ENCODE results near the gene ACAD9.
A peak's percentile ranks its signal among the peaks of the same experiment; 100 is the strongest.
"Not testable (repeated sequence)": the region's sequence is repeated elsewhere in the genome, so short reads cannot be mapped to it uniquely, and the experiment has no call there.

ACAD9 gene

DNA sequence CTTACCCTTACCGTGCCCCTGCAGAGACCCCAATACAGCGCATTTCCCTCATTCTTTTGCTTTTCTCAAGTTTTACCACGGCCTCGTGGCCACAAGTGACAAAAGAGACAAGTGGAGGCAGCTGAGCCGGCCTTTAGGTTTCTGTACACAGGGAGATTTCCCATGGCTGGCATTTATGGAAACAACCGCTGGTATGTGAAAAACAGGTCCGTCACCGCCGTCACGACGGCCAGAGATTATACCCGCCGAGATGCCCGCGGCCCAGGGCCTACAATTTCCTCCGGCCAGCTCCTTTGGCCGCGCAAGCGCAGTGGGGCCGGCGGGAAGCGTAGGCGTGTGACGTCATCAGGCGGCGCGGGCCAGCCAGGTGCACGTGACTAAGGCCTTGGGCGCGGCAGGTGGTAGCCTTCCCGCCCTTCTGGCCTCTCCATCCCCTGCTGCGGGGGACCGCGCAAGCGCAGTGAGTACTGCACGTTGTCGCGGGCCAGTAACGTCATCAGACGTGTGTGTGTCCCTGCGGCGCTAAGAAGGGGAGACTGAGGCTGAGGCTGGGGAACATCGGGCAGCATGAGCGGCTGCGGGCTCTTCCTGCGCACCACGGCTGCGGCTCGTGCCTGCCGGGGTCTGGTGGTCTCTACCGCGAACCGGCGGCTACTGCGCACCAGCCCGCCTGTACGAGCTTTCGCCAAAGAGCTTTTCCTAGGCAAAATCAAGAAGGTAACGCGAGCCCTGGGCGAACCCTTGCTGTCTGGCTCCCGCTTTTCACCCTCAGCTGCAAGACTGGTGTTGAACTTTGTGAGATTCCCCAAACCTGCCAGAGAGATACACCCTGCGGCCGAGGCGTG lies at the start of gene ACAD9:
ACAD9 (plus strand) TSS at position 496 of the 845 bp plus-strand sequence; CDS start at position 568, 72 bp downstream.
- FAIRE-seq, result peak; percentile 92

- not testable (repeated sequence) for FAIRE-seq
Measured at GRCh38 chr3:128829925-128830625, 49.3 kb upstream of the ACAD9 start.

DNA sequence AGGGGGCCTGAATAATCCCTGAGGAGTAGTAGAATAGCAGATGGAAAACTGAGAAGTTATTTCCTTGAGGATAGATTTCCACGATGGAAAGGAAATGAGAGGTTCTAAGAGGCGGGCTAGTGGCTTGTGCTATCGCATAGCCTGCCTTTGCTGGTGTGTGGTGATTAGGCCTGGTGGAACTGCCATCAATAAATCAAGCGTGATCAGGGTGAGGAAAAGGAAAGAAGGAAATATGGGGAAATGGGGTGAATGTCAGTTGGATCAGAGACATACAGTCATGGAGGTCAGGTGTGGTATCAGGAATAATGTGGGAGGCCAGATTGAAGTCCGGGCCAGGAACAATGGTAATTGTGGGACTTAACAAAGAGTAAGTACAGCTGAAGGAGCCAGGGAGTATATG lies 48.7 kb upstream of the ACAD9 start:
- not testable (repeated sequence) for FAIRE-seq

- not testable (repeated sequence) for FAIRE-seq
Measured at GRCh38 chr3:128832979-128833378, 46.4 kb upstream of the ACAD9 start.

GRCh38 chr3:128835096-128835495 lies 44.3 kb upstream of the ACAD9 start:
- FAIRE-seq, result no peak

DNA sequence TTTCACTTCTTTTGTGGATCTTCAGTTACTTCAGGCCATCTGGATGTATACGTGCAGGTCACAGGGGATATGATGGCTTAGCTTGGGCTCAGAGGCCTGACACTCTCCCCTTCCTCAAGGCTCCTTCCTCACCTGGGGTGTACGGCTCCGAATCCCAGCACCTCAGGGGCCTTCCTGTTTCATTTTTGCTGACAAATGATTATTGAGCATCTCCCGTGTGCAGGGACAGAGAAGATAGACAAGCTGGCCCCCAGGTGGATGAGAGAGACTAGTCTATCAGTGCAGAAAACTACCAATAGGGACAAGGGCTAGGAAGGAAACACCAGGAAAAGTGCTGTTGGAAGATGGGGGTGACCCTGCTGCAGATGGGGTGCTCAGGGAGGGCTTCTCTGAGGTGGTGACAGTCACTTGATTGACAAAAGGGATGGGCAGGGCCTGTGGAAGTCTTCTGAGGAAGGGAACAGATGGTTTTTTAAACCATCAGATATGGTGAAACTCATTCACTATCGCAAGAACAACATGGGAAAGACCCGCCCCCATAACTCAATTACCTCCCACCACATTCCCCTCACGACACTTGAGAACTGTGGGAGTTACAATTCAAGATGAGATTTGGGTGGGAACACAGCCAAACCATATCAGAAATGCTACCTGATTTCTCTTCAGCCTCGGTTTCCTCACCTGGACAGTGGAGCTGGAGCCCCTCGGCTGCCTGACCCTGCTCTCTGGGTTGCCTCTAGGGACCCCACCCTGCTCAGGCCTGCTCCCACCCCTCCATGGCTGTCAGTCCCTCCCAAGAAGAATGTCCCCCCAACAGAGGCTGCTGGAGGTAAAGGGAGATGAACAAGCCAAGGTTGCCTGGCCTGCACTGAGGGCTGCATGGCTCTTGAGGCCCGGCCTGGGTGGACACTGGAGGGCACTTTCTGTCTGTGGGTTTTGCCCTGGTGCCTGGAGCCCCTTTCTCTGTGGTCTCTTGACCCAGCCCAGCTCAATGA lies 37.2 kb upstream of the ACAD9 start:
- FAIRE-seq, result no peak

GRCh38 chr3:128844502-128844901 lies 34.9 kb upstream of the ACAD9 start:
- FAIRE-seq, result no peak

- FAIRE-seq, result no peak
Measured at GRCh38 chr3:128845119-128845777, 34.2 kb upstream of the ACAD9 start.

GRCh38 chr3:128845778-128846485 lies 33.5 kb upstream of the ACAD9 start:
- no peak for FAIRE-seq

DNA sequence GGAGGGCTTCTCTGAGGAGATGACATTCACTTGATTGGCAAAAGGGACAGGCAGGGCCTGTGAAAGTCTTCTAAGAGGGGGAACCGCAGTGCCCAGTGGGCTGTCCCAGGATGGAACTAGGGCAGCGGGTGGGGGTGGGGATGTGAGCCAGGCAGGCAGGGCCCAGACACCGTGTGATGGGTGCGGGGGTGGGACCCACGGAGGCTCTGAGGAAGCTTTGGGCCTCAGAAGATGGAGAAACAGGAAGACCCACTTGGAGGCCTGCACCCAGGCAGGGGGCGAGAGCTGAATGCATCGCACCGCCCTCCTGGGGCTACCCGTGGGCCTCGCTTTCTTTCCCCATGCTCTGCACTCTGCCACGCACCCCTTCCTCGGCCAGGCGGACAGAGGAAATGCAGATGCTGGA lies 32.9 kb upstream of the ACAD9 start:
- FAIRE-seq, result no peak

GRCh38 chr3:128847666-128848370 lies 31.6 kb upstream of the ACAD9 start:
- FAIRE-seq, result no peak

DNA sequence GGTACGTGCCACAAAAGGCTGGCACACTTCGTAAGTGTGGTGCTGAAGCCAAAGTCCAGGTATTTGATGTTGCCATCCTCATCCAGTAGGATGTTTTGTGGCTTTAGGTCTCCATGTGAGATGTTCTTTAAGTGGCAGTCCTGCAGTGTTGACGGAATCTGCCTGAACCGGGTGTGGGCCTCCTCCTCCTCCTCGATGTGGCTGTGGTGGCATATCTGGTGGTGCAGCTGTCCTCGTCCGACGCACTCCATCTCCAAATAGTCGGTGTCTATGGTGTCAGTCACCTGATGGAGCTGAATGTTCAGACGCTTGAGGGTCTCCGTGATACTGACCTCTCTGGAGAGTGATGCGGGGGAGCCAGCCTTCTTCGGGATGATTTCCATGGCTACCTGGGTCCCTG lies 30.5 kb upstream of the ACAD9 start:
- FAIRE-seq, result no peak

- no peak for FAIRE-seq
Measured at GRCh38 chr3:128849911-128850455, 29.4 kb upstream of the ACAD9 start.

GRCh38 chr3:128850544-128850943 lies 28.9 kb upstream of the ACAD9 start:
- no peak for FAIRE-seq

DNA sequence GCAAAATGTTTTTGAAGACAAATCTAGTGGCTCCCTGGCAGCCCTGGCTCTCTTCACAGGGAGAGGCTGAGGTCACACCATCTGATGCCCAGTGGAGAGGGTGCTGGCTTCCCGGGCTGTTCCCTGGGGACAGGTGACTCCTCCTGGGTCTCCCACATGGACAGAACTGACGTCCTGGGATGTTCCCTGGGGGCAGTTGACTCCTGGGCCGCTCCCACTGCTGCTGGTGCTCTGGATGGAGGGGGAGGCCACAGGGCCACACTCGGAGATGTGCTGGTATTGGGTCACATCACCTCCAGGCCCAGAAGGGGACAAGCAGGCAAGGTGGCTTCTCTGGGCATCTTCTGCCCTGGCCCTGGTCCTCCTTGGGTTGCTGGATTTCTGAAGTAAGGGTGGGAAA lies 27.8 kb upstream of the ACAD9 start:
- FAIRE-seq, result no peak

DNA sequence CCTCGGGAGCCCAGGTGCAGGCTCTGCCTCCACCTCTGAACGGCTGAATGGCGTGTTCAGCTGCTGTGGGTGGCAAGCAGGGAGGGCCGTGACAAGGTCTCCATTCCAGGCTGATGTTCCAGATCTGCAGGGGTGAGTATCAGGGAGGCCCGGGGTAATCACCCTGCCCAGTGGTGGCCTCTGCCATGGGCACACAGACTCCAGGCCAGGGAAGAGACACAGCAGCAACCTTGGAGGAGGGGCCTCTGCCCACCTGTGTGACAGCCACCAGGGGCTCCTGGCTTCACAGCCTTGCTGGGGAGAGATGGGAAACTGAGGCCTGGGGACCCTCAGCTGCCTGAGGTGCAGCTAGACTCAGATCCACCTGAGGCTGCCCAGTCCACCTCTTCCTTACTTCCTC lies 25.6 kb upstream of the ACAD9 start:
- FAIRE-seq, result no peak

GRCh38 chr3:128854475-128854874 lies 24.9 kb upstream of the ACAD9 start:
- FAIRE-seq, result no peak

DNA sequence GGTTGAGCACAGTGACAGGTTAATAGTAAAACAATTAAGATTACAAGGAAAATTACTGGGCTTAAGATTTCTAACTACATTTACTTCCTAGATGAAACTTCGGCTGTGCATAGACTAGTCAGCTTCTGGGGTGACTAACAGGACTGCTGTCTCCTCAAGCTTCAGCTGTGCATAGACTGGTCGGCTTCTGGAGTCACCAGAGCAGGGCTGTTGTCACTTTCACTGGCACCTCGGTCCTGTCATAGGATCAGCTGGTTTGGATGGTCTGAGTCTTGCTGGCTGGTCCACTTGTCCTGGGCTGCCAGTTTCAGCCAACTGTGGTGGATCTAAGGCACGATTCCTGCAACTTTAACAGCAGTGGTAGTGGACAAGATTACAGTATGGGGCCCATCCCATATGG lies 23.9 kb upstream of the ACAD9 start:
- FAIRE-seq, result no peak

GRCh38 chr3:128858167-128858566 lies 21.3 kb upstream of the ACAD9 start:
- no peak for FAIRE-seq

DNA sequence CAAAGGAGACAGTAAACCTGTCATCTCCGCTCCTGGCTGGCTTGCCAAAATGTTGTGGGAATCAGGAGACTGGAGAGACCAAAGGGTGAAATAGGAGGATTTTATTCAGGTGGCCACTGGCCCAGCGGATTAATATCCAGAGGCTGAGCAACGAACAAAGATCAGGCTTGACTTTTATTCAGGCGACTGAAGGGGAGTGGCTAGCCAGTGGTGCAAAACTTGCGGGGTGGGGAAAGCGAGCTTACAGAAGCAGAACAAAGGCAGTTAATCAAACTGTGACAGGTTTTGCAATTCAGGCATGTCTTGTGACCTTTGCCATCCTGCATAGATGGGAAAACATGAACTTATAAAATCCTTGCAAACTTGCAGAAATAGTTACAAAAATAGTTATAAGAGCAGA lies 19.8 kb upstream of the ACAD9 start:
- FAIRE-seq, result no peak

GRCh38 chr3:128861491-128861890 lies 17.9 kb upstream of the ACAD9 start:
- no peak for FAIRE-seq

Measured in G401.6 (cell line).